Upper lobe of left lung (tissue), 4 donors: Measurements from ENCODE around the gene CDK8.

ENCODE experiments used
- EP300 ChIP-seq, 4 donors: sonication (generic); formaldehyde crosslinking; IDR thresholded peaks; one replicate each; pipeline ENCODE4 v1.5.1; 2017; ENCODE audit warnings: antibody characterized with exemption in 4 of 4, control low read depth in 2 of 4
- POLR2A ChIP-seq, 4 donors: fragments of 450-650 bp; IDR thresholded peaks; one replicate each; pipeline ENCODE4 v1.5.1; 2016 to 2017; ENCODE audit warnings: antibody characterized with exemption in 4 of 4, mild to moderate bottlenecking in 2 of 4
- POLR2AphosphoS5 ChIP-seq, 2 donors: sonication (generic); formaldehyde crosslinking; IDR thresholded peaks; one replicate each; pipeline ENCODE4 v1.5.1; 2017; ENCODE audit warnings: antibody characterized with exemption in 2 of 2
- TF ChIP-seq, protein P1 (sequence below), 6 experiments: fragments of 450-650 bp in 4 of 6; fragments of 200-600 bp in 2 of 6; sonication (generic) in 2 of 6; IDR thresholded peaks; one replicate each; pipeline ENCODE4 v1.5.1; 2016 to 2019; ENCODE audit warnings: antibody characterized with exemption in 6 of 6

DNA sequence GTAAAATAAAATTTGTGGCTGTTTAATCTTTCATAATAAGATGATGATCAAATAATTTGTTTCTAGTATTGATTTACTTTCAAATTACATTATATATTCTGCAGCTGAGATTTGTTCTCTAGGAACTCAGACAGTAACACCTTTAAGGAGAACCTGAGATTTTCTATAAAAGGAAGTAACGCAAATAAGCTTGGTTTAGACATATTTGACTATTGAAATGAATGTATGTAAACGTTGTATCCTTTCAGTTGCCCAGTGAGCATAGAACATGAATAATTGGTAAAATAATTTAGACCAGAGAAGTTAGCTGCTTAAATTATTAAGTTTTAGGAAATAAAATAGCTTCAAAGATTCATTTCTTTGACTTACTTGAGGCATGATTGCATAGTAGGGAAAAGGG, 3.1 kb downstream of the CDK8 start:
- TF ChIP-seq, protein P1, sequence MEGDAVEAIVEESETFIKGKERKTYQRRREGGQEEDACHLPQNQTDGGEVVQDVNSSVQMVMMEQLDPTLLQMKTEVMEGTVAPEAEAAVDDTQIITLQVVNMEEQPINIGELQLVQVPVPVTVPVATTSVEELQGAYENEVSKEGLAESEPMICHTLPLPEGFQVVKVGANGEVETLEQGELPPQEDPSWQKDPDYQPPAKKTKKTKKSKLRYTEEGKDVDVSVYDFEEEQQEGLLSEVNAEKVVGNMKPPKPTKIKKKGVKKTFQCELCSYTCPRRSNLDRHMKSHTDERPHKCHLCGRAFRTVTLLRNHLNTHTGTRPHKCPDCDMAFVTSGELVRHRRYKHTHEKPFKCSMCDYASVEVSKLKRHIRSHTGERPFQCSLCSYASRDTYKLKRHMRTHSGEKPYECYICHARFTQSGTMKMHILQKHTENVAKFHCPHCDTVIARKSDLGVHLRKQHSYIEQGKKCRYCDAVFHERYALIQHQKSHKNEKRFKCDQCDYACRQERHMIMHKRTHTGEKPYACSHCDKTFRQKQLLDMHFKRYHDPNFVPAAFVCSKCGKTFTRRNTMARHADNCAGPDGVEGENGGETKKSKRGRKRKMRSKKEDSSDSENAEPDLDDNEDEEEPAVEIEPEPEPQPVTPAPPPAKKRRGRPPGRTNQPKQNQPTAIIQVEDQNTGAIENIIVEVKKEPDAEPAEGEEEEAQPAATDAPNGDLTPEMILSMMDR (IDR thresholded peaks at IDR 0.05): no peak
- TF ChIP-seq POLR2A (IDR thresholded peaks at IDR 0.05) (no peak), EP300 (IDR thresholded peaks at IDR 0.05) (no peak), POLR2AphosphoS5 (IDR thresholded peaks at IDR 0.05) (no peak)
